Iris pigment epithelial cell (primary cell): ENCODE data around the gene LHFPL3.
"Not testable (repeated sequence)": the region's sequence is repeated elsewhere in the genome, so short reads cannot be mapped to it uniquely, and the experiment has no call there.

Experiments
- DNase-seq: peaks from one replicate; pipeline ENCODE4 v3.0.0-alpha.2; 2011; ENCODE audit warnings: low read depth

LHFPL3 gene

GRCh38 chr7:104482362-104483037 lies 154.1 kb downstream of the LHFPL3 start:
- no peak for DNase-seq

- DNase-seq: no peak
Measured at GRCh38 chr7:104486931-104487330, 158.5 kb downstream of the LHFPL3 start.

DNA sequence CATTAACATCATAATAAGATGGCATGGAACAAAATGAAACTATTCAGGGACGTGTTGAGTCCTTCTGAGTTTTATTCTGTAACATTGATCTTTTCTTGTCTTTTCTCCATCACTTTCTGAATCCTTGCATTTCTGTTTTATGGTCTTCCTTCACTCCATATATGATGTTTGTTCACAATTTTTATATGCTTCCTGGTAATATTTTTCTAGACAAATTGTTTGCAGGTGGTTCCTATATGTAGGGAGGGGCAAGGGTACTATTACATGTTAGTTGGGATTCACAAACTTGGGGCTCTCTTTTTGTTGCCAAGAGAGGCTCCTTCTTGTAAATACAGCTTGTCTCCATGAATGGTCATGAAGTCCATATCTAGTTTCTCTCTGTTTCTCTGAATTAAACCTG lies 159.2 kb downstream of the LHFPL3 start:
- DNase-seq: no peak

GRCh38 chr7:104497379-104497967 lies 169.1 kb downstream of the LHFPL3 start:
- DNase-seq: no peak

DNA sequence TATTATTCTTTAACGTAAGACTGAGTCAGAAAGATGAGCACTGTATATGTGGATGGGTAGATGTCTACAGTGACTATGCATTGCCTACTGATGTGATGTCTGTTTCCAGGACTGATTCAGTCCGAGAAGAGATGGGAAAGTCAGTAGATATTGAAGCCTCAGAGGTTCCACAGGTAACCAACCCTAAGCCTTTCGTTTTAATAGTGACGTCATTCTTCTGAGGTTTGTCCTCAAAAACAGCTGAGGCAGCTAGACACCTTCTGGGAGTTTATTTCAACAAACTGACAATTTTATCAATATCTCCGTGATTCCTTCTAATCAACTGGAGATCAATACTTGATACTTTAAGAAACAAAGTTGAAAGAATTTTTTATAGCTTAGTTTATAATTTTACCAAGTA lies 171.6 kb downstream of the LHFPL3 start:
- no peak for DNase-seq

GRCh38 chr7:104509874-104510273 lies 181.5 kb downstream of the LHFPL3 start:
- DNase-seq: no peak

GRCh38 chr7:104524853-104525252 lies 196.4 kb downstream of the LHFPL3 start:
- DNase-seq: no peak

- no peak for DNase-seq
Measured at GRCh38 chr7:104528142-104528541, 199.7 kb downstream of the LHFPL3 start.

GRCh38 chr7:104529567-104529966 lies 201.2 kb downstream of the LHFPL3 start:
- DNase-seq: no peak

- no peak for DNase-seq
Measured at GRCh38 chr7:104530251-104530650, 201.8 kb downstream of the LHFPL3 start.

DNA sequence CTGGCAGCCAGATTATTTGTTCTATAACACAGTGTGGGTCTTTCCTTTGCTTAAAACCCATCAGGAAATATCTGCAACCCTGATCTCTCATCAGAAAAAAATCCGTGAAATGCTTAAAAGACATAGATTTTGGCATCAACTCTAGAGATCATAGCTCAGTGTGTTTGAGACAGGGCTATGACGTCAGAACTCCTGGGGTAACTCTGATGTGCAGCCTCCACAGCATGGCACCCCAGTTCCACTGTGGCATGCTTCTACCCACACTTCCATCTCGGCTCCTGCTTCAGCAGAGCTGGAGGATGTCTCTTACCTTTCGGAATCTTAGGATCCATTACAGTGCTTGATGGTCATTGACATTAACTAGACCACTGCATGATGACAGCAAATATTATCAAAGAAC lies 205.7 kb downstream of the LHFPL3 start:
- DNase-seq: no peak

DNA sequence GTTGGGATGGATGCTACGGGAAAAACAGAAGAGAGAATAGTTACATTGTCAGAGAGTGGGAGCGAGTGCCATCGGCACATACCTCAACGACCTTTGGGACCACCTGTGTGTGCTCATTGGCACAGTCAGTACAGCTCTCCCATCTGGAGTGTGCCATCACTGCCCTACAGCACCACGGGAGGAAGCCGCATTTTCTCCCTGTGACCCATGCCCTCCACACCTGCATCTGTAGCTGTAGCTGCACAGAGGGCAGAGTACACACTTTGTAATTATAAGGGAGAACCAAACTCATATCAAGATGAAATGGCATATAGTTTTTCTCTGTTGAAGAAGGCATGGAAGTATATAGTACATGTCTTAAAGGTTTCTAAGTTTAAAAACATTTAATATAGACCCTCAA lies 207.4 kb downstream of the LHFPL3 start:
- DNase-seq: no peak

GRCh38 chr7:104536956-104537355 lies 208.6 kb downstream of the LHFPL3 start:
- no peak for DNase-seq

DNA sequence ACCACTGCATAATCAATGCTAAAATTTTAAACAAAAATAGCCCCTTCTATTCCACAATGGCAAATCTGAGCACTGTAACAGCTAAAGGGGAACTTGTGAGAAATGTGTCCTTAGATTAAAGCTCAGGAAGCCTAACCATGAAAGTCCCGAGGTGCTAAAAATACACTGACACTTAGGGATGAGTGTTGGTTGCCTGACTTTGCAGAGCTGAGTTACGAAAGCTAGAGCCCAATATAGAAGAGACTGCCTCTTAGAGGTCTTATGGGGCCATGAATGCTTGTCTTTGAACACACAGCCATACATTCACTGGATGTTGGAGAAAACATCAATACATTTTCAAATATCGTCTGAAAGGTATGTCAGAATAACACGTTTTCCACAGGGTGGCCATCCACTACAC lies 209.7 kb downstream of the LHFPL3 start:
- DNase-seq: no peak

DNA sequence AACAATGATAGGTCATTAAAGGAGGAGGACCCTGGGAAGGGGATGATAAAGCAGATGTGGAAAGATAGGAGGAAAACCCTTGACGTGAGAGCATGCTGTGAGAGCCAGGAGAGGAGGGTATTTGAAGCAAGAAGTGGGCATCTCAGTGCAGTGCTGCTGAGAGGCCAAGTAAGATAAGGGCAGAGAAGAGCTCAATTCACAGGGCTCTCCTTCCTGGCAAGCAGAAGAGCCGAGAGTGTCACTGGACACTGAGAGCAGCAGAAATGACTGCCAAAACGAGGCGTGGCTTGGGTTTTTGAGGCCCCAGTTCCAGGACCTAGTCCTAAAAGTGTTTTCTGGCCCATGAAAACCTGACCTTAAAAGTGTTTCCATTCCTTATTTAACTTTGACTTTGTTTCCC lies 213.5 kb downstream of the LHFPL3 start:
- DNase-seq: no peak

GRCh38 chr7:104548861-104549260 lies 220.5 kb downstream of the LHFPL3 start:
- DNase-seq: no peak

DNA sequence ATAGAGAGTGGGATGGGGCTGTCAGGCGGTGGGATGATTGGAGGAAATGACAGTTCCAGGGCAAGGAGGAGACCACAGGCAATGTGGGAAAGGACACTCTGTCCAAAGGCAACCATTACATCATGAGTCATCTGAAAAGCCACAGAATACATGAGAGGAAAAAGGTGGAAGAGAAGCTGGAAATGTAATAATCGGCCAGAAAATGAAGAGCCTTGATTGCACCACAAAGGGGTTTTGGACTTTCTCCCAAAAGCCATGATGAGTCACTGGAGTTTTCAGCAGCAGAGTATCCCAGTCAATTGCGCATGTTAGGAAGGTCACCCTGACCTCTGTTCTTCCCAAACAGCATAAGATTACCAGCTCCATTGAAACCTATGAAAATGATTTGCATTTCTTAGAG lies 222.0 kb downstream of the LHFPL3 start:
- DNase-seq: no peak

DNA sequence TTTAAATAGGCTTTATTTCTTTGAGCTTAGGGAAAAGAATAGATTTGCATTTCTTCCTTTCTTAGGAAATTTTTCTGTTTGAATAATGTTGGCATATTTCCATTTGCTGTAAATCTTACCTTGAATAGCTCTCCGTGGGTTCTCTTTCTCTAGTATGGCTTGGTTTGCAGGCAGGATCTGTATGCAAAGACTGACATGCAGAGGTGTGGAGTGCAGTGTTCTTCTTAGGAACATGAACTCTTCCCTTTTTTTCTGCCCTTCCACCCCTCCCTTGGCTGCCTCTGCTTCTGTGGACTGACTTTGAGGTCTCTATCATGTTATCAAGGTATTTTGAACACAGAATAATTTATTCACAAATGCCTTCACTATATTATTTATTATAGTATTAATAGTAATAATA lies 222.8 kb downstream of the LHFPL3 start:
- DNase-seq: no peak

- peak; percentile 22 for DNase-seq
Measured at GRCh38 chr7:104552102-104552501, 223.7 kb downstream of the LHFPL3 start.

DNA sequence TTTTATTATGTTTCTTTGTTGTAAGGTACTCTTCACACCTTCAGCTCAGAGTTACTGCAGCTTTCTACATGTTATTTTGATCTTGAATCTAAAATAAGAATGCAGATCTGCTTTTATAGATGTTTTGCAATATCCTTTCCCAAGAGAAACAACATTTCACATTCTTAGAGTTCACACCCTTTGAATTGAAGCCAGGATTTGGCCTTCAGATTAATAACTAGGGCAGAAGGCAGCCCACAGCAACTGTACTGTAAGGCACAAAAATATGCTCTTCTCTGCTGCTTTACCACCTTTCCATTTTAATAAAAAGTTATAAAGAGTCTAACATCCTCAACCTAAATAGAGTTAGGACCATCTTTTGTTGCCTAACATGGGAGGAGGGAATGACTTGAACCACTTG lies 224.7 kb downstream of the LHFPL3 start:
- DNase-seq: peak; percentile 4

- not testable (repeated sequence) for DNase-seq
Measured at GRCh38 chr7:104563350-104563901, 235.0 kb downstream of the LHFPL3 start.

DNA sequence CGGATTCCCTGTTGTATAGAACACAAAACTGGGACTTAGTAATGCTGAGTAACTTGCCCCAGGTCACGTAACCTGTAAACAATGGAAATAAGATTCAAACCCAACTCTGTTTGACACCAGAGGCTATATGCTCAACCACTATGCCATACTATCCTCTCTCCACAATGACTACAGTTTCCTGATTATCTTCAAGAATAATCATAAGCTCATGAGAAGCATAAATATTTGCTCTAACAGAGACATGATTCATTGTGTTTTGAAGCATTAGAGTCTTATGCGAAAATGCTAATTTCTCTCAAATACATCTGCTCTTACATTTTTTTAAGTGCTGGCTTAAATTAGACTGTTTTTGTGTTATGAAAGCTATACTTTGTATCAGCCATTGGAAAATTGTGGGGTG lies 241.3 kb downstream of the LHFPL3 start:
- DNase-seq: no peak

GRCh38 chr7:104572554-104572953 lies 244.2 kb downstream of the LHFPL3 start:
- no peak for DNase-seq

GRCh38 chr7:104584620-104585019 lies 256.2 kb downstream of the LHFPL3 start:
- DNase-seq: peak; percentile 0
